WTC11 (cell line): ENCODE data around the gene FASTK.

ENCODE experiments used
- NFYB ChIP-seq: sonication (generic); formaldehyde crosslinking; conservative IDR thresholded peaks from 2 replicates; pipeline ENCODE4 v1.8.0; 2022; ENCODE audit warnings: low read depth, missing genetic modification reagents
- SP1 ChIP-seq: sonication (generic); formaldehyde crosslinking; conservative IDR thresholded peaks from 2 replicates; pipeline ENCODE4 v1.8.1; 2022; ENCODE audit warnings: missing genetic modification reagents
- ZNF423 ChIP-seq: fragments of 250-450 bp; sonication (Bioruptor Pico); IDR thresholded peaks from 2 replicates; pipeline ENCODE4 v2.1.2; 2022; ENCODE audit warnings: mild to moderate bottlenecking, moderate library complexity

- no peak for TF ChIP-seq ZNF423 (CRISPR knock-in tag)
- TF ChIP-seq NFYB (CRISPR knock-in tag): no peak
- no peak for TF ChIP-seq SP1
These were observed 14.7 kb upstream of the FASTK start for GRCh38 chr7:151095123-151095797.
